Fibroblast of the aortic adventitia (primary cell): ENCODE measurements around the gene JAKMIP1. TPM values are rescaled to one million over a fixed set of nuclear protein-coding genes. Genes with fewer than 3 reads are reported as not detected.
"Not testable (repeated sequence)": the region's sequence is repeated elsewhere in the genome, so short reads cannot be mapped to it uniquely, and the experiment has no call there.

Experiments
- DNase-seq: peaks from one replicate; pipeline ENCODE4 v3.0.0-alpha.2; 2010; ENCODE audit warnings: low read depth
- H3K4me3 ChIP-seq: 2 replicates; pipeline ENCODE4 v1.5.1; 2011; ENCODE audit warnings: low read depth, mild to moderate bottlenecking, control low read depth, low read length, moderate library complexity
- CTCF ChIP-seq: IDR thresholded peaks from 2 replicates; pipeline ENCODE4 v1.5.1; 2011; ENCODE audit warnings: mild to moderate bottlenecking, low read length, control low read depth, inconsistent platforms; ENCODE audit not compliant: insufficient read depth
- total RNA-seq: library from RNA; depleted of rRNA; stranded (reverse); fragments of >200 nt; gene quantifications from 2 replicates; pipeline ENCODE4 v1.2.3, GENCODE V29; 2012; ENCODE audit warnings: low replicate concordance

The JAKMIP1 gene
- total RNA-seq, 1 donor, result not detected

DNA sequence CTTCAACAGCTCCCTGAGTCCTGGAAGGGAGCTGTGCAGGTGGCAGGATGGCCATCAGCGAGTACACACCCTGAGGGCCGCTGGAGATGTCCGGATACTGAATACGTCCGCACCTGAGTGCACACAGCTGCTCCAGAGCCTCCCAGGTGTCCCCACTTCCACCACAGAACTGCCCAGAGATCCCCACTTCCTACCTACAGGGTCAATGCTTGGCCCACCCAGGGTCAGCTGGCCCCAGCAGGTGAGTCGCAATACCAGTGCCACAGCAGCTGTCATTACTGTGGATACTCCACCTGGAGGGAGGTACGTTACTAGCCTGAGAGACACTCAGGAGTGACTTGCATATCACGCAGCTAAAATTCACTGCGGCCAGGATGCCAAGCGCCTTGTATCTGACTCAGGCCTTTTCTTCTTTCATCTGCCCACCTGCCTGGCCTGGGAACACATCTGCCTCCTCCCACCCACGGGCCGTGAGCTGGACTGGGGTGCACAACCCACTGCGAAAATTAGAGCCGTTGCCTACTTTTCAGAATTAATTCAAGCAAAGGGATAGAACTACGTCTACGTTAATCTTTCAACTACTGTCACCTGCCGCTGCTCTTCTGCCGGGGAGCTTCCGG is 191.5 kb downstream of the JAKMIP1 start:
- DNase-seq, result no peak
- no peak overlapping the region for H3K4me3 ChIP-seq

DNA sequence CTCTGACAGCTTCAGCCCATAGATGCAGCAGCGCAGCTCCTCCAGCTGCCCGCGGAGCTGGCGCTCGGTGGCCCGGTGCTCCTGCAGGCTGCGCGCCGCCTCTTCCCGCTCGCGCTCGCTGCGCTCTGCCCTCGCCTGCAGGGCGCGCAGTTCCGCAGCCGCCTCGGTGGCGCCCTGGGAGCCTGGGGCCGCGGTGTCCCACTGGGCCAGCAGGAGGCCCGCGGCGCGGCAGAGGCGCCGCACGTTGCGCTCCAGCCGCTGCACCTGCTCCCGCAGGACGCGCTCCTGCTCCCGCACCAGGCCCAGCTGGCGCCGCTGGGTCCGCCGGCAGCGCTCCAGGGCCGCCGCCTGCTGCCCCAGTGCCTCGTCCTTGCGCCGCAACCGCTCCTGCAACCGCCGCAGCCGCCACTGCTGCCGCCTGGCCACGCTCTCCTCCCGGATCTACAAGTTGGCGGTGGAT is 192.2 kb downstream of the JAKMIP1 start:
- no peak for TF ChIP-seq CTCF
- H3K4me3 ChIP-seq, result no peak overlapping the region
- no peak for DNase-seq

More for the DNA sequence above, 191.5 kb downstream of the JAKMIP1 start:
- no peak for TF ChIP-seq CTCF

DNA sequence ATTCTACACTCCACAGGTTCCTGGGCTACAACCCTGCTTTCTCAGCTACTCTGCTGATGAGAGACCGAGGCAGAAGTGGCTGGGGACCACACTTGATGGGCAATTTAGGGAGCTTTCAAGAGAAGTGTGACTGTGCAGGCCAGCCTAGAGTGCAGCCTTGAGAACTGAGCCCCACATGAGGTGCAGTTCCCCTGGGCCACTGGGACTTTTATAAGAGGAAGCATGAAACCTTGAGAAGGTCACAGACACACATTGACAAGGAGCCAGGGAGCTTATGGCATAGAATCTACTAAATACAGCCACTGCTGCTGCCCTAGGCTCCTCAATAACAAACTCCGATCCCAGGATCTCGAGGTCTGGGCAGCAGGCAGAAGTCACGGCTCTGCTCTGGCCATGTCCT is 195.2 kb downstream of the JAKMIP1 start:
- DNase-seq, result no peak

GRCh38 chr4:6003485-6003884 is 196.9 kb downstream of the JAKMIP1 start:
- DNase-seq, H3K4me3 ChIP-seq: not testable (repeated sequence)

More for the DNA sequence above, 195.2 kb downstream of the JAKMIP1 start:
- no peak for TF ChIP-seq CTCF
- no peak overlapping the region for H3K4me3 ChIP-seq

DNA sequence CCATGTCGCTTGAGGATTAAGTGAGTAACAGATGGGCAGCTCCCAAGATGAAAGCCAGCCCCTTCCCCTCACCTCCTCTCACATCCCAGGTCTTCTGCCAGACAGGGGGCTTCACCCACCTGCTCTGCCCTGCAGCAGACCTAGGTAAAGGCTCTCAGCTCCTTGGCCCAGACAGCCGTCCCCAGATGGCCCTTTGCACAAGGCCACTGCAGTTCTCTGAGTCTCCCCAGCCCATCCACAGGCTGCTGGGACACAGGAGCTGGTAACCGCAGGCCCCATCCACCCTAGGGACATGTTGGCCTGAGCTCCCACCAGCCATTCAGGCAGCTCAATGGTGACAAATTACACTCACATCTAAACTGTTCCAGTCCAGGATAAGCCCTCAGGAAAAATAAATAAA is 197.4 kb downstream of the JAKMIP1 start:
- no peak for TF ChIP-seq CTCF

DNA sequence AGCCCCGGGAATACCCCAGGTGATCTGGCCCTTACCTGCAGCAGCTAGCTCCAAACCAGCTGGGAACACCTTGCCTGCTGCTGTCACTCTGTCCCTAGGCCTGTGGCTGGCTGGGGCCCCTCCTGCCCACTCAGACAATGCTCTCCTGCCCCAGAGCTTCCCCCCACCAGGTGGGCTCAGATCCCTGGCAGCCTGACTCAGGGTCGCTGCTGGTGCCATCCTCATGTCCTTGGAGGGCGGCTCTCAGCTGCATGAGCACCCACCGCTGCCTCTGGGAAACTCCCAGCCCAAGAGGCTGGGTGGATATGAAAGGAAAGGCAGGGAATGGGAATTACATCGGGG is 197.9 kb downstream of the JAKMIP1 start:
- H3K4me3 ChIP-seq, result no peak overlapping the region
- no peak for TF ChIP-seq CTCF
- no peak for DNase-seq

More for the DNA sequence above, 197.4 kb downstream of the JAKMIP1 start:
- no peak overlapping the region for H3K4me3 ChIP-seq
- DNase-seq, result no peak

- DNase-seq, result no peak
- no peak for TF ChIP-seq CTCF
- no peak overlapping the region for H3K4me3 ChIP-seq
Measured at GRCh38 chr4:6001680-6002491, 198.5 kb downstream of the JAKMIP1 start.
